Kidney capillary endothelial cell (primary cell): ENCODE data around the gene CCDC54.
A peak's percentile ranks its signal among the peaks of the same experiment; 100 is the strongest.

Source experiments
- DNase-seq: peaks from one replicate; pipeline ENCODE4 v3.0.0-alpha.2; 2018; ENCODE audit warnings: low spot score

The CCDC54 gene

DNA sequence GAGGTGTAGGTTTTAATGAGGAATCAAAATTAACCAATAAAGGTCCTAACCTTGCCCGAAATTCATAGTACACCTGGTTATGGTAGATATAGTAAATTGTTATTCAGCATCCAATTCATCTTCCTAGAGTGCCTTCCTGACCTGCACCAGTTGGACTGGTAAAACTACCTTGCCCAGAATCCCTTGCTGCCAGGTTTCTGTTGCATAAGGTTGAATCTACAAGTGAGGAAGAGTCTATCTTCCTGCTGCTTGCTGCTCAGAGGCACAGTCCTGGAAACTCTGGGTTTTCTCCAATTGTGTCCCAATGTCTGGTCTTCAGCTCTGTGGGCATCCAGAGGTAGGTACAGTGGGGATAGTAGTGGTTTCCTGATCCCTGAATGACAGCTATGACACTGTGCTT is 17.3 kb downstream of the CCDC54 start:
- DNase-seq, result no peak

DNA sequence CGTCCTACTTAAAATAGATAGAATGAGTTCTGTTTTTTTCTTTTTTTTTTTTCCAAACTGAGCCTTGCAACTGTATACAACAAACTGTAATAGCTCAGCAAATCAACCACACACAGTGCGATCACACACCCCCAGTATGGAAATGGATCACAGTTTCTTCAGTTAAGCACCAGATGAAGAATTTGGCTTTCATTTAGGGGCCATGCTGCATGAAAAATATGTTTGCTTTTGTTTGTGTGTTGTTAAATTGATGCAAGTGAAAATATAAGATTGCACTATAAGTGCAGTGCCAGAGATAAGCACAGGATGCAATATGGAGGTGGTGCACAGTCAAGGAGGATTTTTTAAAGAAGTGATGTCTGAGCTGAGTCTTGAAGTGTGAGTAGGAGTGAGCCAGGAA is 17.8 kb downstream of the CCDC54 start:
- DNase-seq, result no peak

DNA sequence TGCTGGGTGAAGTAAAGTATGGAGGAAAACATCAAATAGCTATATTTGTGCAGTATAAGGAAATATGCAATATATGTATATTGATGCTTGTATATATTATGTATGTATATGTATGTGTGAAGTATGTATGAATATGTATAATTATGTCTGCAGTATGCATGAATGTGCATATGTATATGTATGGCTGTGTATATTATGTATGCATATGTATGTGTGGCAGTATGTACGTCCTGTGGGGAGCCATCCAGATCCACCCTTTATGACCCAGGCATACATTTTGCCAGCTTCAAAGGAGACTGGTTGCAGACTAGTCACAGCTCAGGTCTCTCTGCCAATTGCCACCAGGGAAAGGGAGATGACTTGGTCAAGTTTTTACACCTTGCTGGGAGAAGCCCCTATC is 24.1 kb downstream of the CCDC54 start:
- DNase-seq, result no peak

DNA sequence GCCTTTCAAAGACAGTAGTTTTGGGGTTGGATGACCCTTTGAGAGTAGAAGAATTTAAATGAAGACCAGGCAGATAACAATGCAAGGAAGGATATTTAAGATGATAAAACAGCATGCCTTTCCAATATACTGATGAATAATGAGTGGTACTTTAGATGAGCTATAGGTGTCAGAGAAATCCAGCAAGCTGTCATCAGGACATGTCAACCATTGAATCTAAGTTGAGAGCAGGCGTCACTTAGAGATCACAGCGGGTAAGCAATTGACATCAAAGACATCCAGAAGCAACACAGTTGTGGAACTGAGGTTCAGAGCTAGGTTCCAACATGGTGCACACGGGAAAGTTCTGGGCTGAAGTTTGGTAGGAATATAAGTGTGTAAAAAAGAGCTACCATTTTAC is 25.0 kb downstream of the CCDC54 start:
- no peak for DNase-seq

DNA sequence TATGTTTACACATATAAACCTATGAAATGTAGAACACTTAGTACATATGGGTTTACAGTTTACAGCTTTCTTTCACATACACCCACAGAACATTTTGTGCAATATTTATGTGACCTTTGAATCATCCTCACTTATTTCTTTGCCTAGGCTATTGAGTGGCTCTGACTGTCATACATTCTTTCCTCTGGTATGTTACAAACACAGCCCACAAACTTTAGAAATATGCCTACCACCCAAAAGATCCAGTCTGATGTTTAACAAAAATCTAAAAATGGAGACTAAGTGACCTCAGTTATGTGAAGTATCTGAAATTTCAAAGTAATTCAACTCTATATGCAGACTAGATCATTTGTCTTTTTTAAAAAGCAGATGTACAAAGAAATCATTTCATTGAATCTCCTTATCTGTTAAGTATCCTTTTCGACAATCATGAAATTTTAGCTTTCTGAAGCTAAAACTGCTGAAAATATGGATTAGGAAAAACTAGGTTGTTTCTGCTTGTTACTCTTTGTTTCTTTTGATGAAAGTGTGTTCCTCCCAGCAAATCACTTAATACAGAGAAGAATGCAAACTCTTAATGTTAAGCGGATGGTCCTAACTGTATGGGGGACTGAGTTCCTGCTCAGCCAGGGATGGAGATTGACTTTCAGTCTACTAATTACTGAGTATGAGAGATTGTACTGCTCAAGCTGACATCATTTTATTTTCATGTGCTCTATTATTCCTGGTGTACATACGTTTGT is 27.7 kb downstream of the CCDC54 start:
- no peak for DNase-seq

DNA sequence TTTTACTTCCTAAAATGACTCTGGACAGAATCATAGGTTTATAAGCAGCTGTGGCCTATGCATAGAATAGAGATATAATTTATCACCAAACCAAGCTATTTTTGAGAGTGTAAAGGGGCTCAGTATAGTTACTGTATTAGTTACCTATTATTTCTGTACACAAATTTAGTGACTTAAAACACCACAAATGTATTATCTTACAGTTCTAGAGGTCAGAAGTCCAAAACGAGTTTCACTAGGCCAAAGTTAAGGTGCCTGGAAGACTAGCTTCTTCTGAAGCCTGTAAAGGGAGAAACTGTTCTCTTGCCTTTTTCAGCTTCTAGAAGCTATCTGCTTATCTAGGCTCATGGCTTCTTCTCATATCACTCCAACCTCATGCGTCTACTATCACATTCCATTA is 30.1 kb downstream of the CCDC54 start:
- no peak for DNase-seq

DNA sequence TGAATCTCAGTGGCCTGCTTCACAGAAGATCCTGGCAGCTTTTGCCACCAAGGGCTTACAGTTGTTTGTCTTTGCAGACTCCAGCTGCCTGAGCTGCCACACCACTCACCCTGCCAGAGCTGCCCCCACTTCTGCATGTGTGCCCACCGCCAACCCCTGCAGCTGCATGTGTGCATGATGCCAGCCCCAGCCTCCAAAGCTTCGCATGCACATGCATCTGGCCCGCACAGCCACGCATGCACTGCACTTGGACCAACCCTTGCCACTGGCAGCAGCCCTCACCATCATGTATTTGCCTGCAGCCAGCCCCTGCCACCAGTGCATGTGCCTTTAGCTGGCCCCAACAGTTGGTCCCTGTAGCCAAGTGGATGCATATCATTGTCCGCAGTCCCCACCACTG is 31.3 kb downstream of the CCDC54 start:
- DNase-seq, result no peak

DNA sequence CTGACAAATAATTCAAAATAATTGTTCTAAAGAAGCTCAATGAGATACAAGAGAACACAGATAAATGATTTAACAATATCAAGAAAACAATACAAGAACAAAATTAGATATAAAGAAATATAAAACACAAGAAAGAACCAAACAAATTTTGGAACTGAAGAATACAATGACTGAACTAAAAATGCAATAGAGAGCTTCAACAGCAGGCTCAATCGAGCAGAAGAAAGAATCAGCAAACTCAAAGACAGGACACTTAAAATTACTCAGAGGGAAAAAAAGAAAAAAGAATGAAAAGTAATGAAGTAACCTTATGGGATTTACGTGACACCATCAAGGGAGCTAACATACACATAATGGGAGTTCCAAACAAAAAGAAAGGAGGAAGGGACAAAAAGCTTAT is 32.1 kb downstream of the CCDC54 start:
- DNase-seq, result no peak

DNA sequence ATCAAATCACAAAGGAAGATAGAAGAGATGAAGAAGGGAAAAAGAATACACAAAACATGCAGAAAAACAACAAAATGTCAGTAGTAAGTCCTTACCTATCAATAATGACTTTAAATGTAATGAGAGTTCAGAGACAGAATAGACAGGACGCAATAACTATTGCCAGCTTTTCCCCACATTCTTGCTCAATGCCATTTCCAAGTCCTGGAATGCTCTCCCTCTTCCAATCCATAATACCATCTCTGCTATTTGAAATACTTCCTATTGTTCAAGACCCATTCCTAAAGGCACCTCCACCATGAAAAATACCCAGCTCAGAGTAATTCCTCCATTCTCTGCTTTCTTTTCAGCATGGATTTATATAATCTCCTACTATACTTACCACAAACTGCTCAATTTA is 33.4 kb downstream of the CCDC54 start:
- no peak for DNase-seq

DNA sequence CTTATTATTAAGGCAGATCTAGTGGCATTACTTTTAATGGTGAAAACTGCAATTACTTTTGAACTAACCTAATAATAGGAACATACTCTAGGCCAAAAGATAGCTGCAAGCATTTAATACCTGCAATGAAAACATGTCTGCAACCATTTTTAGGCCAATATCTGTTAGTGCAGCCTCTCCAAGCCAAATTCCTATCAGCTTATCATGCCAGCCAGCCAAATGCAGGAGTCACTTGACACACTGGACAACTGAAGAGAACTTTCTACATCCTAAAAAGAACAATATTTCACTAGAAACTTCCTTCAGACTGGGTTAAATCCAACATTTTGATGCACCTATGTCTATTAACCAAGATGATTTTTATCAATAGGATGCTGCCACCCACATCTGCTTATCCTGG is 33.8 kb downstream of the CCDC54 start:
- no peak for DNase-seq

DNA sequence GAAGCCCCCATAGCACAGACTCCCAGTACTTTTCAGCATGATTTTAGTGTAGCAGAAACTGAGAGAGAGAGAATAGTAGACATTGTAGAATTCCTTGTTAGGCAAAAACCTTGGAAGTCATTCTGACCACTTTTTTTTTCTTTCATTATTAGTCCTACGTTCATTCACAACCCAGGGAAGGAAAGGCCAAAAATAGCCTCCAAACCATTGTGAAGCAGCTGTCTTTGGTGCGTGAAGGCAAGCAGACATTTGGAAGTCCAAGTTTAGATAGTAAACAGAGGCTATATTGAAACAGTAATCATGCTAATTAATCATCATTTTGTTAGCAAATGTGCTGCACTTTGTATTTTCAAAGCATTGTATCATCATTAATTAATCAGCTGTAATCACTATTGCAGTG is 34.5 kb downstream of the CCDC54 start:
- DNase-seq, result no peak

DNA sequence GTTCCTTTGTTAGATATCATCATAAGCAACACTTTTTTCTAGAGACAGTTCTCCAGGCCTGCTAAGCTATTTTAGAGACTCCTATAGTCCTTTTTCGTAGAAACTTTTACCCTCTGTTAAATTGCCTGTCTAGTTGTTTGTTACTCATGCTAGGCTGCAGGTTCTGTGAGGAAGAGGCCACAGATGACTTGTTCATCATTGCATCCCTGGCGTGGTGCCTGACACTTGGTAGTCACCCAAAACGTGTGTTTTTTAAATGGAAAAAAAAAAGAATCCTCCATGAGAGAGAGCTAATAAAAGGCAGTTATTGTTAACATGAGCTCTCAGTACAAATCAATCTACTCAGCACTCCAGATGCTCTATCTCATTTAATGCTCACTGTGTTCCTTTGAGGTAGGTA is 35.1 kb downstream of the CCDC54 start:
- DNase-seq, result no peak

DNA sequence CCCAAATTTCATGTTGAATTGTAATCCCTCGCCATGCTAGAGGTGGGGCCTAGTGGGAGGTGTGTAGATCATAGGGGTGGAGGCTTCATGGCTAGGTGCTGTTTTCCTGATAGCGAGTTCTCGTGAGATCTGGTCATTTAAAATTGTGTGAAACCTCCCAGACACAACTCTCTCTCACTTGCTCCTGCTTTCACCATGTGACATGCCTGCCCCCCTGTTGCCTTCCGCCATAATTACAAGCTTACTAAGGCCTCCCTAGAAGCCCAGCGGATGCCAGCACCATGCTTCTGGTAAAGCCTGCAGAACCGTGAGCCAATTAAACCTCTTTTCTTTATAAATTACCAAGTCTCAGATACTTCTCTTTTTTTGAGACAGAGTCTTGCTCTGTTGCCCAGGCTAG is 36.0 kb downstream of the CCDC54 start:
- DNase-seq, result no peak

DNA sequence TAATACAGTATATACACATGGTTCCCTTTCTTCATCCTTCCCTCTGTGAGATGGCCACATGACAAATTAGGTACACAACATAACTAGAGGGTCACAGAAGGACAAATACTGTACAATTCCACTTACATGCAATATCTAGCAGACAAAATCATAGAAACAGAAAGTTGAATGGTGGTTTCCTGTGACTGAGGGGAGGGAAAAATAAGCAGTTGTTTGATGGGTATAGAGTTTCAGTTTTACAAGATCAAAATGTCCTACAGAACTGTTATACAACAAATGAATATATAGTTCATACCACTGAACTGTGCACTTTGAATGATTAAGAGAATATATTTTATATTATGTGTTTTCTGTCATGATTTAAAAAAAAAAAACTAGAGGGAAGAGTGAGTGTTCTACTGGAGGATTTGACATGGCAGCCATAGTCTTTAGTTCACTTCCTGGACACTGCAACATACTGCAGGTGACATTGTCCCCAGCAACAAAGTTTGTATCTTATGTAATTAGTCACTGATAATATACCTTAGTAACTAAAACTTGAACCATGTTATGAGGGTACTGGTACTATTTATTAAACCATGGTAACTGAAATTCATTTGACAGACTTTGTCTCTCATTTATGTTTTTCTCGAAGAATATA is 37.2 kb downstream of the CCDC54 start:
- DNase-seq, result no peak

DNA sequence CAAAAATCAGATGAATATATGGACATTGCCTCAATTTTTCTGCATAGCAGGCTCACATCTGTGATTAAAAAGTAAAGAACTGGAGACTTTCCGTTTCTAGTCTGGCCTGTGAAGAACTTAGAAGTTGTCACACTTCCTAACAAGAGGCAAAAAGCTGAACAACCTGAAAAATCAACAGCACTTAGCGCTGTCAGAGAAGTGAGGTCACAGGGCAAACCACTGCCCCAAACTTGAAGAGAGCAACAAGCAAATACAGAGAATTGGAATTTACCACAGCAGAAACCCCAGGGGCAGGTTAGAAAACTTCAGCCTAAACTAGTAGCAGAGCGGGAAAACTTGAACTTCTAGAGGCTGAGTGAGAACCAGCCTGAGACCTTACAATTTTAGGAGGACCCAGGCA is 38.9 kb downstream of the CCDC54 start:
- no peak for DNase-seq

DNA sequence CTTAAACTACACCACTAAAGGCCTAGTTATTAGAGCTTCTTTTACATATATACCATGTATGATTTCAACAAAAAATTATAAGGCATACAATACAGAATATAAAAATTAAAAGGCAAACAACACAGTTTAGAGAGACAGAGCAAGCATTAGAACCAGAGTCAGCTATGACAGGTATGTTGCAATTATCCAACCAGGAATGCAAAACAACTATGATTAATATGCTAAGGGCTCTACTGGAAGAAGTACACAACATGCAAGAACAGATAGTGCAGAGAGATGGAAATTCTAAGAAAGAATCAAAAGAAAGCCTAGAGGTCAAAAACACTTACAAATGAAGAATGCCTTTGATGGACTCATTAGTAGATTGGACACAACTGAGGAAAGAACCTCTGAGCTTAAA is 39.6 kb downstream of the CCDC54 start:
- DNase-seq, result no peak

DNA sequence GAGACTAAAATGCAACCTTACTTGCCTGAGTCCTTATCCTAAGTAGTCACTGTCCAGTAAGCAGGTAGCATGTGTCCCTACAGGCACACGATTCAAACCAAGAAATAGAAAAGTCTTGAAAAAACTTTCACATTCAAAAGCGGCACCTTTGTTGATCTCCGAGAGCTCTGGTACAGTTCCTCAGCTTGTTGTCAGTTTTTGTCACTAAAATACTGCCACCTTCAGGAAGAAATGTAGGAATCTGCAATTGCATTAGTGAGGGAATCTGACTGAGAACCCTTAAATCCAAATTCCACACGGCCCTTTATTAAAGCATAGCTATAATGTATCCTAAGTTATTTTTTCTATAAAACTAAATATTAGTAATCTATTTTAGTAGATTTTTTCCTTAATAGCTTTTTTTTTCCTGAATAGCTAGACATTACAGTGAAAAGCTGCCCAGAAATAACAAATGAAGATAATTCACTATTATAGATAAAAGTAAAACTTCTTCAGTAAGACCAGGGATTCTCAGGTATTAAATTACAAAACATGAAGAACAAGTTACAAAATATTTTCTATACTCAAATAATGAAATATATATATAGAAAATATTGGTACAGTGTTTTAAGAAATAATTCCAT is 44.0 kb downstream of the CCDC54 start:
- DNase-seq, result peak; percentile 70

DNA sequence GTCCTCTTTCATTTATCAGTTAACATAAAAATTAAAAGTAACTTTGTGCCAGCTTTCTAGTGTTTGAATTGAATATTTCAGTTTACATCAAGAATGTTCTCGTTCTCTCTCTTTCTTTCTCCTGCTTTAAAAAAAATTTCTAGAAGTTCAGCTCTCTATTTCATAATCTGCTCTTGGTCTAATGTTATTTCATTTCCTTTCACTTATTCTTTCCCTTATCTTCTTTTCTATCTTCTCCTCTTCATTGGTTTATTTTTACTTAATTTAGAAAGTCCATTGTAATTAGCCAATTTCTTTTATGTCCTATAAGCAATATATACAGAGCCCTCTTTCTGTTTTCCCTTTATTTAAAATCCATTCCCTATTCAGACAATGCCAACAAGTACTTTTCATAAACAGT is 44.6 kb downstream of the CCDC54 start:
- DNase-seq, result no peak

DNA sequence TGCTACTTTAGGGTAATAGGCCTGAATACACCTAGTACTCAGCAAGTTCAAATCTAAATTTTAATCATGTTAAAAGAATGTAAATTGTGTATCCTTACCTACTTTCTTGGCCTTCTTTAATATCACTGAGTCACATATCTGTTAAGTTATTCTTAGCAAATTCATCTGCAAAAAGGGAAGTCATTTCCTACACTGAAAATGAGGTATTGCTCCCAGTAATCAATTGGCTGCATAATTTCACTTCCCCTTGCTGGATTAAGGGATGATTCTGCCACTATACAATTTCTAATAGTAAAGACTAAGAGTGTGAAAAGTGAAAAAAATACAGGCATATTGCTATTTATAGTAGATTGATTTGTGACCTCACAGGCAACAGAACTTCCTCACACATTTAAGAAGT is 47.8 kb downstream of the CCDC54 start:
- no peak for DNase-seq

DNA sequence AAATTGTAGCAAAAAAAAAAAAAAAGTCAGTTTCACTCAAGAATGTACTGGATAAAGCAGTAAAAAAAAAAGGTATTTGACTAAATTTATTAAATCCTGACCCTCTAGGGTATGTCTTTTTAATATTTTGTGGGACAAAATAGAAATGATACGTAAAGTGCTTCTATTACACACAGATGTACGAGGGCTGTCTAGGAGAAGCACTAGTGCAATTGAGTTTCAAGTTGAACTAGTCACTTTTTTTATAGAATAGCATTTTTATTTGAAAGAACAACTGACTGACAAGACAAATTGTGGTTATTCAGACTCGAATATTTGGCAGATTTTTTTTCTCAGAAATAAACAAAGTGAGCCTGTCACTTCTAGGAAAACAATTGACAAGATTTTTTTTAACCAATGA is 49.0 kb downstream of the CCDC54 start:
- DNase-seq, result no peak
